ENCODE data around the gene ATP11A.

The ATP11A gene

GRCh38 chr13:112781881-112782361 lies 92.1 kb downstream of the ATP11A start:
- no peak overlapping the region for H3K9ac ChIP-seq (ENCODE audit: low read length)
- H3K4me1 ChIP-seq (ENCODE audit: low read length), result no peaks in the 10 kb centered on the region
- TF ChIP-seq EZH2phosphoT487 (IDR thresholded peaks at IDR 0.05; ENCODE audit: low read depth), result no peak
- TF ChIP-seq CTCF (IDR thresholded peaks at IDR 0.05; ENCODE audit: low read depth, low read length), result no peak
- no peak overlapping the region for H3K27ac ChIP-seq (ENCODE audit: low read length)
- no peak overlapping the region for H2AFZ ChIP-seq (ENCODE audit: low read depth, low read length)
- H3K79me2 ChIP-seq (ENCODE audit: low read length), result peaks cover 39% of the 10 kb centered on the region
- H3K4me3 ChIP-seq (ENCODE audit: low read length), result no peak overlapping the region
- no peaks in the 10 kb centered on the region for H3K27me3 ChIP-seq (ENCODE audit: low read depth, low read length)
- no peaks in the 10 kb centered on the region for H3K9me3 ChIP-seq (ENCODE audit: insufficient read depth, low read length)
- H3K4me2 ChIP-seq (ENCODE audit: low read length), result no peak overlapping the region
- H4K20me1 ChIP-seq (ENCODE audit: insufficient read depth, low read length), result peaks cover 57% of the 10 kb centered on the region
- peaks cover 4% of the 10 kb centered on the region for H3K36me3 ChIP-seq (replicated peaks; ENCODE audit: low read depth, low read length)

GRCh38 chr13:112782429-112783010 lies 92.7 kb downstream of the ATP11A start:
- Histone ChIP-seq H3K27me3 (ENCODE audit: low read depth, low read length) (no peaks in the 10 kb centered on the region), H3K4me3 (ENCODE audit: low read length) (no peak overlapping the region), H3K79me2 (ENCODE audit: low read length) (peaks cover 37% of the 10 kb centered on the region), H3K9ac (ENCODE audit: low read length) (no peak overlapping the region), H3K9me3 (ENCODE audit: insufficient read depth, low read length) (no peaks in the 10 kb centered on the region), H3K36me3 (replicated peaks; ENCODE audit: low read depth, low read length) (peaks cover 4% of the 10 kb centered on the region), H3K4me1 (ENCODE audit: low read length) (no peaks in the 10 kb centered on the region), H2AFZ (ENCODE audit: low read depth, low read length) (no peak overlapping the region), H3K4me2 (ENCODE audit: low read length) (no peak overlapping the region), H3K27ac (ENCODE audit: low read length) (no peak overlapping the region), H4K20me1 (ENCODE audit: insufficient read depth, low read length) (peaks cover 56% of the 10 kb centered on the region)
- no peak for TF ChIP-seq CTCF (IDR thresholded peaks at IDR 0.05; ENCODE audit: low read depth, low read length)
- TF ChIP-seq EZH2phosphoT487 (IDR thresholded peaks at IDR 0.05; ENCODE audit: low read depth), result no peak

GRCh38 chr13:112783135-112783977 lies 93.5 kb downstream of the ATP11A start:
- H3K4me2 ChIP-seq (ENCODE audit: low read length), result no peak overlapping the region
- H3K27me3 ChIP-seq (ENCODE audit: low read depth, low read length), result no peaks in the 10 kb centered on the region
- H3K79me2 ChIP-seq (ENCODE audit: low read length), result peaks cover 31% of the 10 kb centered on the region
- no peak overlapping the region for H3K9ac ChIP-seq (ENCODE audit: low read length)
- no peaks in the 10 kb centered on the region for H3K9me3 ChIP-seq (ENCODE audit: insufficient read depth, low read length)
- no peak for TF ChIP-seq CTCF (IDR thresholded peaks at IDR 0.05; ENCODE audit: low read depth, low read length)
- no peak for TF ChIP-seq EZH2phosphoT487 (IDR thresholded peaks at IDR 0.05; ENCODE audit: low read depth)
- H3K4me1 ChIP-seq (ENCODE audit: low read length), result no peaks in the 10 kb centered on the region
- no peak overlapping the region for H3K4me3 ChIP-seq (ENCODE audit: low read length)
- H2AFZ ChIP-seq (ENCODE audit: low read depth, low read length), result no peak overlapping the region
- no peak overlapping the region for H3K27ac ChIP-seq (ENCODE audit: low read length)
- peaks cover 4% of the 10 kb centered on the region for H3K36me3 ChIP-seq (replicated peaks; ENCODE audit: low read depth, low read length)
- peaks cover 49% of the 10 kb centered on the region for H4K20me1 ChIP-seq (ENCODE audit: insufficient read depth, low read length)

GRCh38 chr13:112783978-112784371 lies 94.1 kb downstream of the ATP11A start:
- no peak overlapping the region for H2AFZ ChIP-seq (ENCODE audit: low read depth, low read length)
- no peaks in the 10 kb centered on the region for H3K4me1 ChIP-seq (ENCODE audit: low read length)
- H3K79me2 ChIP-seq (ENCODE audit: low read length), result peaks cover 31% of the 10 kb centered on the region; the same call in 1 of the 2 replicates
- no peak overlapping the region for H3K9ac ChIP-seq (ENCODE audit: low read length)
- H3K4me3 ChIP-seq (ENCODE audit: low read length), result no peak overlapping the region
- no peak overlapping the region for H3K27ac ChIP-seq (ENCODE audit: low read length)
- H3K27me3 ChIP-seq (ENCODE audit: low read depth, low read length), result no peaks in the 10 kb centered on the region
- TF ChIP-seq EZH2phosphoT487 (IDR thresholded peaks at IDR 0.05; ENCODE audit: low read depth) (no peak), CTCF (IDR thresholded peaks at IDR 0.05; ENCODE audit: low read depth, low read length) (no peak)
- H3K36me3 ChIP-seq (replicated peaks; ENCODE audit: low read depth, low read length), result peaks cover 4% of the 10 kb centered on the region
- peaks cover 49% of the 10 kb centered on the region for H4K20me1 ChIP-seq (ENCODE audit: insufficient read depth, low read length)
- no peak overlapping the region for H3K4me2 ChIP-seq (ENCODE audit: low read length)
- H3K9me3 ChIP-seq (ENCODE audit: insufficient read depth, low read length), result no peaks in the 10 kb centered on the region
